Activated CD8-positive, alpha-beta memory T cell treated with anti-CD3 and anti-CD28 coated beads, Interleukin-2, amount 50 U/mL, for 24 hours (primary cell): Measurements from ENCODE around the gene HYCC1.
"Not testable (repeated sequence)": the region's sequence is repeated elsewhere in the genome, so short reads cannot be mapped to it uniquely, and the experiment has no call there.

Experiments
- DNase-seq: peaks from one replicate; pipeline ENCODE4 v3.0.0-alpha.2; 2020; ENCODE audit errors: extremely low read depth

HYCC1 gene

GRCh38 chr7:23013715-23014649, at the start of gene HYCC1:
Gene HYCC1 (minus strand): TSS chr7:23014130. CDS start chr7:22991111, 23,019 bp downstream.
- DNase-seq = peak; percentile 98

- no peak for DNase-seq
These were observed 48.5 kb upstream of the HYCC1 start for GRCh38 chr7:23062452-23062851.

GRCh38 chr7:23061327-23061726, 47.4 kb upstream of the HYCC1 start:
- DNase-seq = no peak

- DNase-seq = no peak
These were observed 44.6 kb upstream of the HYCC1 start for GRCh38 chr7:23058408-23059096.

- DNase-seq = peak; percentile 15
These were observed 41.8 kb upstream of the HYCC1 start for GRCh38 chr7:23055582-23056178.

- DNase-seq = not testable (repeated sequence)
These were observed 37.2 kb upstream of the HYCC1 start for GRCh38 chr7:23051124-23051485.

- DNase-seq = not testable (repeated sequence)
These were observed 32.4 kb upstream of the HYCC1 start for GRCh38 chr7:23046336-23046735.

GRCh38 chr7:23045086-23045485, 31.2 kb upstream of the HYCC1 start:
- not testable (repeated sequence) for DNase-seq

GRCh38 chr7:23044581-23044980, 30.7 kb upstream of the HYCC1 start:
- DNase-seq = no peak

GRCh38 chr7:23043441-23043840, 29.5 kb upstream of the HYCC1 start:
- no peak for DNase-seq

GRCh38 chr7:23039674-23040073, 25.7 kb upstream of the HYCC1 start:
- not testable (repeated sequence) for DNase-seq

- not testable (repeated sequence) for DNase-seq
These were observed 21.8 kb upstream of the HYCC1 start for GRCh38 chr7:23035542-23036371.

GRCh38 chr7:23027261-23027660, 13.3 kb upstream of the HYCC1 start:
- no peak for DNase-seq

- no peak for DNase-seq
These were observed 12.2 kb upstream of the HYCC1 start for GRCh38 chr7:23026164-23026563.

- DNase-seq = no peak
These were observed 10.5 kb upstream of the HYCC1 start for GRCh38 chr7:23024454-23024853.

GRCh38 chr7:23022851-23023250, 8.9 kb upstream of the HYCC1 start:
- no peak for DNase-seq

GRCh38 chr7:23022258-23022769, 8.4 kb upstream of the HYCC1 start:
- DNase-seq = no peak

- no peak for DNase-seq
These were observed 7.7 kb upstream of the HYCC1 start for GRCh38 chr7:23021596-23021995.

GRCh38 chr7:23020742-23021401, 6.9 kb upstream of the HYCC1 start:
- DNase-seq = no peak

GRCh38 chr7:23018750-23019149, 4.8 kb upstream of the HYCC1 start:
- DNase-seq = no peak

GRCh38 chr7:23017309-23017708, 3.4 kb upstream of the HYCC1 start:
- no peak for DNase-seq
